B cell (primary cell): ENCODE measurements around the gene PLAAT5.
"Not testable (repeated sequence)": the region's sequence is repeated elsewhere in the genome, so short reads cannot be mapped to it uniquely, and the experiment has no call there.

Source experiments
- CTCF ChIP-seq: fragments of 200-600 bp; IDR thresholded peaks from one replicate; pipeline ENCODE4 v1.8.0; 2022; ENCODE audit warnings: antibody characterized with exemption, mild to moderate bottlenecking
- EZH2 ChIP-seq: IDR thresholded peaks from 2 replicates; pipeline ENCODE4 v1.6.1; 2012; ENCODE audit warnings: borderline replicate concordance, low read depth, mild to moderate bottlenecking, moderate library complexity, low read length; ENCODE audit not compliant: insufficient read depth, poor library complexity, severe bottlenecking

- TF ChIP-seq EZH2, CTCF: not testable (repeated sequence)
These were observed 60.2 kb downstream of the PLAAT5 start for GRCh38 chr11:63430731-63431130.
